ENCODE results near the gene FAM25G. TPM values are rescaled to one million over a fixed set of nuclear protein-coding genes. Genes with fewer than 3 reads are reported as not detected.
"Not testable (repeated sequence)": the region's sequence is repeated elsewhere in the genome, so short reads cannot be mapped to it uniquely, and the experiment has no call there.

The FAM25G gene
- total RNA-seq, 1 experiment from 2014 or later: not detected

DNA sequence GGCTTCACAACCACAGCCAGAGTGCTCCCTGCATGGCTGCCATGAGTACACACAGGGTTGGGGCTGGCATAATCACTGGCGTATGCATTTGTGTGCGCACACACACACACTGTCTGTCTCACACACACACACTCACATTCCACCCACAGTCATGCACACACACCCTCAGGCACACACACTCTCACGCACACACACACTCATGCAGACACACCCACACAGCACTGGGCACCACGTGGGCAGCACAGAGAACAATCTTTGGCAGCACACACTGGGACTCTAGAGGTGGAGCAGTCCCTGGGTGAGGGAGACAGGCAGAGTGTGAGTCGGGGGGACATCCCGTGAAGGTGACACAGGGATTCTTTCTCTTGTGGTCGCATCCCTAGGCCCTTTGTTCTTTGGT lies 18.0 kb downstream of the FAM25G start:
- H3K4me3 ChIP-seq (ENCODE audit: low read depth, low read length, poor library complexity, severe bottlenecking); H3K4me1 ChIP-seq (ENCODE audit: insufficient read depth, low read length, poor library complexity, severe bottlenecking); DNase-seq (ENCODE audit: low spot score); H3K36me3 ChIP-seq (ENCODE audit: insufficient read depth, low read length, poor library complexity, severe bottlenecking); intact Hi-C loops (cut with micrococcal nuclease; ENCODE audit: unreplicated experiment); CTCF ChIA-PET; H3K27ac ChIP-seq (ENCODE audit: low read depth, low read length, poor library complexity, severe bottlenecking); BruUV-seq (replicated peaks); POLR2A ChIA-PET (ENCODE audit: low non-redundant PET); H3K9me3 ChIP-seq (ENCODE audit: low read depth, low read length, poor library complexity, severe bottlenecking); H3K27me3 ChIP-seq (replicated peaks; ENCODE audit: insufficient read depth, low read depth, low read length, poor library complexity): not testable (repeated sequence)

DNA sequence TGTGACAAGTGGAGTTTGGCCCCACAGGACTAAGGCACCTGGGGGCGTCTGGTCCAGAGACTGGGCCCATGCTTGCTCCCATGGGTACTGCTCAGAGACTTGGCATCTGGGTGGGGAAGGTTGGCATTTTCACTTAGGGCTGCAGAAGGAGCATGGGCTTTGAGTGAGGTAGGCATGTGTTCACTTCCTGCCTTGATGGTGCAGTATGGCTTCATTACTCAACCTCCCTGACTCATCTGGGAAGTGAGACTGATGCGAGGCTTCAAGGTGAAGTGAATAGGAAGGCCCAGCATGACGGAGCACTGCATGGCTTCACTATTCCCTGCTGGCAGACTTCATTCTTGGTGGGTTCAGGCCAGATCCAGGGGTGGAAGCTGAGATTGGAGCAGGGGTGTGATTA lies 18.9 kb downstream of the FAM25G start:
- DNase-seq (ENCODE audit: low spot score); H3K27ac ChIP-seq (ENCODE audit: low read depth, low read length, poor library complexity, severe bottlenecking); H3K9me3 ChIP-seq (ENCODE audit: low read depth, low read length, poor library complexity, severe bottlenecking); POLR2A ChIA-PET (ENCODE audit: low non-redundant PET); H3K27me3 ChIP-seq (replicated peaks; ENCODE audit: insufficient read depth, low read depth, low read length, poor library complexity); H3K4me3 ChIP-seq (ENCODE audit: low read depth, low read length, poor library complexity, severe bottlenecking); BruUV-seq (replicated peaks); intact Hi-C loops (cut with micrococcal nuclease; ENCODE audit: unreplicated experiment); H3K4me1 ChIP-seq (ENCODE audit: insufficient read depth, low read length, poor library complexity, severe bottlenecking); CTCF ChIA-PET; H3K36me3 ChIP-seq (ENCODE audit: insufficient read depth, low read length, poor library complexity, severe bottlenecking): not testable (repeated sequence)

DNA sequence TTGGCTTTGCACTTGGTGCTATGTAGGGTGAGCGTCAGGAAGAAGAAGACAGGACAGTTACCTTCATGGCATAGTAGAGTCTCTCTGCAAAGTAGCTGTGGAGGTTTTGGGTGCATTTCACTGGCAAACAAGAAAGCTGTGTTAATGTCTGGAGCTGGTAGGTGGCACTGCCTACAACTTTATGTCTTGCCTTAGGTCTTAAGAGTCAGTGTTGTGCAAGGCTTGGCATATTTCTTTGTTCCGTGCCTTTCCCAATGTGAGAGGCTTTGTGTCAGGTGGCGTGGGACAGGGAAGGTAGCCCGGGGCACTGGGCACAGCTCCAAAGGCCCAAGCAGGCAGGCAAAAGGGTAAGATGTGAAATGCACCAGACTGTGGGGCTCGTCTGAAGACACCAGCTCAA lies 19.4 kb downstream of the FAM25G start:
- DNase-seq (ENCODE audit: low spot score); BruUV-seq (replicated peaks); H3K4me3 ChIP-seq (ENCODE audit: low read depth, low read length, poor library complexity, severe bottlenecking); intact Hi-C loops (cut with micrococcal nuclease; ENCODE audit: unreplicated experiment); H3K27me3 ChIP-seq (replicated peaks; ENCODE audit: insufficient read depth, low read depth, low read length, poor library complexity); H3K27ac ChIP-seq (ENCODE audit: low read depth, low read length, poor library complexity, severe bottlenecking); POLR2A ChIA-PET (ENCODE audit: low non-redundant PET); H3K9me3 ChIP-seq (ENCODE audit: low read depth, low read length, poor library complexity, severe bottlenecking); CTCF ChIA-PET; H3K4me1 ChIP-seq (ENCODE audit: insufficient read depth, low read length, poor library complexity, severe bottlenecking); H3K36me3 ChIP-seq (ENCODE audit: insufficient read depth, low read length, poor library complexity, severe bottlenecking): not testable (repeated sequence)

DNA sequence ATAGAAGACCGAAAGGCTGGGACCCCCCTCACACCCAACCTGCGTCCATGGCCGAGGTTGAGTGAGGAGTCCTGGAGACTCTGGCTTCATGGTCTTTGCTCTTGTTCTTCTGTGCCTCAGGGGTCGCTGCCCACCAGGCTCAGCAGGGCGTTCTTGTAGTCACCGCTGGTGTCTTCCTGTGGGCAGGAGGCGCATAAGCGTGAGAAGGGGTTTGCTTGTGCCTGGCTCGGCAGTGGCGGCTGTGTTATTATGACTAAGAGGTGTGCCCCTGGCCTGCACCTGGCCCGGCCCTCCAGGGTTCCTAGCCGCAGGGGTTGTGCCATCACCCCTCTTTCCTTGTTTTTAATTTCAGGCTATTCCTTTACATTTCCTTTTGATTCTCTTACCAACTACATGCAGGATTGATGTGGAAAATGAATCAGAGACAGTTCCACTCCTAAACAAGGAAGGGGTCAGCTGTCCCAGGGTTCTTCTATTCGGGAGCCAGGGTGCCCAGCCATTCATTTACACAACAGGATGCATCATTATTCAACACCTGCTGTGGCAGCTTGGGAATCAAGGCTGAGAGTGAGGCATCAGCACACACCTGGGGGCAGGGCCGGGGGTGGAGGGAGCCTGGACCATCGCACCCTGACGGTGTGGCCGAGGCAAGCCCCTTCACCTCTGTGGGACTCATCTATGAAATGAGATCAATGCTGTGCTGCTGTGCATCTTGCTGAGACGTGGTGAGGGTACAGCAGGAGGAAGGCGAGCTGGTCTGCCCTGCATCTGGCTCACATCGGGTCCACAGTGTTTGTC lies 22.6 kb downstream of the FAM25G start:
- H3K4me1 ChIP-seq (ENCODE audit: insufficient read depth, low read length, poor library complexity, severe bottlenecking); BruUV-seq (replicated peaks); CTCF ChIA-PET; H3K27me3 ChIP-seq (replicated peaks; ENCODE audit: insufficient read depth, low read depth, low read length, poor library complexity); H3K36me3 ChIP-seq (ENCODE audit: insufficient read depth, low read length, poor library complexity, severe bottlenecking); H3K9me3 ChIP-seq (ENCODE audit: low read depth, low read length, poor library complexity, severe bottlenecking); DNase-seq (ENCODE audit: low spot score); intact Hi-C loops (cut with micrococcal nuclease; ENCODE audit: unreplicated experiment); POLR2A ChIA-PET (ENCODE audit: low non-redundant PET); H3K27ac ChIP-seq (ENCODE audit: low read depth, low read length, poor library complexity, severe bottlenecking); H3K4me3 ChIP-seq (ENCODE audit: low read depth, low read length, poor library complexity, severe bottlenecking): not testable (repeated sequence)

DNA sequence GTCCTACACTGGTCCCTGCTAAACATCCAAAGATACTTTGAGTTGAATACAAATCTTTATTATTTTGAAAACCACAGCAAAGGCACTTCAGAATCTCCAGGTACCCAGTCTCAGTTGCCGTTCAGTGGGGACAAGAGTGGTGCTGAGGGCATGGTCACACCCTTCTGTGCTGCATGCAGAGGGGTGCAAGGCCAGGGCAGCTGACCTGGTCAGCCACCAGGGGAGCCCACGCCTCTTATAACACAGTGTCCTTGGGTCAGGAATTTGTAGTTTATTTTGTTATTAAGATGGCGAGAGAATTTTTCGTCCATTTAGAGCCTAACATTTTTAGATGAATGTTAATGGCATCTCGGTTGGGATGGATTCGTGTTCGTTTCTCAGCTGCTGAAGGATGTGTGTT lies 23.5 kb downstream of the FAM25G start:
- intact Hi-C loops (cut with micrococcal nuclease; ENCODE audit: unreplicated experiment); H3K27ac ChIP-seq (ENCODE audit: low read depth, low read length, poor library complexity, severe bottlenecking); H3K9me3 ChIP-seq (ENCODE audit: low read depth, low read length, poor library complexity, severe bottlenecking); POLR2A ChIA-PET (ENCODE audit: low non-redundant PET); H3K4me3 ChIP-seq (ENCODE audit: low read depth, low read length, poor library complexity, severe bottlenecking); BruUV-seq (replicated peaks); H3K27me3 ChIP-seq (replicated peaks; ENCODE audit: insufficient read depth, low read depth, low read length, poor library complexity); H3K36me3 ChIP-seq (ENCODE audit: insufficient read depth, low read length, poor library complexity, severe bottlenecking); CTCF ChIA-PET; H3K4me1 ChIP-seq (ENCODE audit: insufficient read depth, low read length, poor library complexity, severe bottlenecking); DNase-seq (ENCODE audit: low spot score): not testable (repeated sequence)

DNA sequence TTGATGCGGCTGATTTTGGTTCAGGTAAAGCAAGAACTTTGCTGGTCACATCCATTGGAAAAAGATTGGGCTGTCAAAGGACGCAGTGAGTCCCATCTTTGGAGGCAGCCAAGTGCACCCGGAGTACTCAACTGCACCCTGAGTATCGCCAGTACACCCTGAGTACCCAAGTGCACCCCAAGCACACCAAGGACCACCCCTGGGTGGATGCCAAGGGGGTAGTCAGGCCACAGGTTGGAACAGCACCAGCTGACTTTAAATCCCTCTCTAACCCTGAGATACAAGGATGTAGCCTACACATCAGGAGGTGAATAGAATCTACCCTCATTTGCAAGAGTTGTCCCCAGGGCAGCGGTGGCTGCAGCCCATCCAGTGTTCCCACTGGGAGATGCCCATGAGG lies 24.0 kb downstream of the FAM25G start:
- BruUV-seq (replicated peaks); H3K36me3 ChIP-seq (ENCODE audit: insufficient read depth, low read length, poor library complexity, severe bottlenecking); H3K4me3 ChIP-seq (ENCODE audit: low read depth, low read length, poor library complexity, severe bottlenecking); intact Hi-C loops (cut with micrococcal nuclease; ENCODE audit: unreplicated experiment); H3K9me3 ChIP-seq (ENCODE audit: low read depth, low read length, poor library complexity, severe bottlenecking); POLR2A ChIA-PET (ENCODE audit: low non-redundant PET); H3K27me3 ChIP-seq (replicated peaks; ENCODE audit: insufficient read depth, low read depth, low read length, poor library complexity); H3K4me1 ChIP-seq (ENCODE audit: insufficient read depth, low read length, poor library complexity, severe bottlenecking); DNase-seq (ENCODE audit: low spot score); CTCF ChIA-PET; H3K27ac ChIP-seq (ENCODE audit: low read depth, low read length, poor library complexity, severe bottlenecking): not testable (repeated sequence)

DNA sequence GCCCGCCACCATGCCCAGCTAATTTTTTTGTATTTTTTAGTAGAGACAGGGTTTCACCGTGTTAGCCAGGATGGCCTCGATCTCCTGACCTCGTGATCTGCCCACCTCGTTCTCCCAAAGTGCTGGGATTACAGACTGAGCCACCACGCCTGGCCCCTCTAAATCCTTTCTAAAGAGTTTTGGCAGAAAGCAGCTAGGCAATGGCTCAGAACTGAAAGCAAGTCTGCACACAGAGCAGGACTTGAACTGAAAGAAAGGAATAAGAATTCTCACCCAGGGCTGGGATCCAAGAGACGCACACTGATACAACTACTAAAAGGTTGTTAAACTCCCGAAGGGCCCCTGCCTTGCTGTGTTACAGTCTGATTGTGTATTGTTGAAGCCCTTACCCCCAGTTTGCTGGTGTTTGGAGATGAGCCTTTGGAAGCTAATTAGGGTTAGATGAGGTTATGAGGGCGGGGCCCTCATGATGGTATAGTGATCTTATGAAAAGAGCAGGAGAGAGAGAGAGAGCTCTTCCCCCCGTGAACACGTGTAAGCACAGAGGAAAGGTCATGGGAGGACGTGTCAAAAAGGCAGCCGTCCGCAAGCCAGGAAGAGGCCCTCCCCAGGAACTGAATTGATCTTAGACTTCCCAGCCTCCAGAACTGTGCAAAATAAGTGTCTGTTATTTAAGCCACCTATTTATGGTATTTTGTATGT lies 26.1 kb downstream of the FAM25G start:
- POLR2A ChIA-PET (ENCODE audit: low non-redundant PET); DNase-seq (ENCODE audit: low spot score); H3K4me1 ChIP-seq (ENCODE audit: insufficient read depth, low read length, poor library complexity, severe bottlenecking); H3K9me3 ChIP-seq (ENCODE audit: low read depth, low read length, poor library complexity, severe bottlenecking); H3K4me3 ChIP-seq (ENCODE audit: low read depth, low read length, poor library complexity, severe bottlenecking); intact Hi-C loops (cut with micrococcal nuclease; ENCODE audit: unreplicated experiment); H3K27ac ChIP-seq (ENCODE audit: low read depth, low read length, poor library complexity, severe bottlenecking); H3K27me3 ChIP-seq (replicated peaks; ENCODE audit: insufficient read depth, low read depth, low read length, poor library complexity); H3K36me3 ChIP-seq (ENCODE audit: insufficient read depth, low read length, poor library complexity, severe bottlenecking); BruUV-seq (replicated peaks); CTCF ChIA-PET: not testable (repeated sequence)

Measured in A673 (cell line).